ENCODE results near the gene HS2ST1. TPM values are rescaled to one million over a fixed set of nuclear protein-coding genes. Genes with fewer than 3 reads are reported as not detected.

HS2ST1 gene
- total and polyA plus RNA-seq, 2 experiments from 2014 or later, result 6.7 to 17.1 TPM

- H3K4me3 ChIP-seq, result peak overlapping the region; percentile 32
- H3K36me3 Mint-ChIP-seq (ENCODE audit: low read depth), result no peaks in the 10 kb centered on the region
- peak overlapping the region; percentile 53 for H3K4me2 ChIP-seq
- H3K27ac ChIP-seq (ENCODE audit: low read depth), result no peak overlapping the region
- peak overlapping the region; percentile 76; the same call in 1 of the 2 replicates for H3K27ac Mint-ChIP-seq
- H3K27me3 Mint-ChIP-seq (ENCODE audit: insufficient read depth, low read depth, poor library complexity), result peaks cover 5% of the 10 kb centered on the region
- ATAC-seq (no peak), DNase-seq (ENCODE audit: low spot score) (no peak)
- peaks cover 90% of the 10 kb centered on the region for H3K79me2 ChIP-seq (replicated peaks; ENCODE audit: insufficient read depth)
- H3K27me3 ChIP-seq (ENCODE audit: insufficient read depth), result no peaks in the 10 kb centered on the region
- peaks cover 35% of the 10 kb centered on the region for H3K4me1 ChIP-seq (ENCODE audit: insufficient read depth)
- H2AFZ ChIP-seq, result no peak overlapping the region
- H4K20me1 ChIP-seq (replicated peaks; ENCODE audit: insufficient read depth), result no peaks in the 10 kb centered on the region; the same call in 1 of the 2 replicates
- no peaks in the 10 kb centered on the region for H3K36me3 ChIP-seq (ENCODE audit: insufficient read depth)
- no peak for TF ChIP-seq JUNB (IDR thresholded peaks at IDR 0.05; ENCODE audit: unreplicated experiment)
- TF ChIP-seq POLR2AphosphoS5 (IDR thresholded peaks at IDR 0.05; ENCODE audit: low read depth), result no peak
- no peak for TF ChIP-seq ZNF114 (CRISPR knock-in tag; IDR thresholded peaks at IDR 0.05)
- TF ChIP-seq ZNF331 (CRISPR knock-in tag; IDR thresholded peaks at IDR 0.05; ENCODE audit: low read depth), result no peak
- no peak for TF ChIP-seq EZH2 (IDR thresholded peaks at IDR 0.05; ENCODE audit: low read depth, unreplicated experiment)
- no peak for TF ChIP-seq STAT1 (IDR thresholded peaks at IDR 0.05; ENCODE audit: unreplicated experiment)
- no peak for TF ChIP-seq ZNF462 (CRISPR knock-in tag; IDR thresholded peaks at IDR 0.05)
- TF ChIP-seq EZH2phosphoT487 (IDR thresholded peaks at IDR 0.05; ENCODE audit: unreplicated experiment), result no peak
- no peak for TF ChIP-seq ETS1 (IDR thresholded peaks at IDR 0.05)
- TF ChIP-seq NANOG (IDR thresholded peaks at IDR 0.05; ENCODE audit: borderline replicate concordance), result no peak
- TF ChIP-seq, protein P1, sequence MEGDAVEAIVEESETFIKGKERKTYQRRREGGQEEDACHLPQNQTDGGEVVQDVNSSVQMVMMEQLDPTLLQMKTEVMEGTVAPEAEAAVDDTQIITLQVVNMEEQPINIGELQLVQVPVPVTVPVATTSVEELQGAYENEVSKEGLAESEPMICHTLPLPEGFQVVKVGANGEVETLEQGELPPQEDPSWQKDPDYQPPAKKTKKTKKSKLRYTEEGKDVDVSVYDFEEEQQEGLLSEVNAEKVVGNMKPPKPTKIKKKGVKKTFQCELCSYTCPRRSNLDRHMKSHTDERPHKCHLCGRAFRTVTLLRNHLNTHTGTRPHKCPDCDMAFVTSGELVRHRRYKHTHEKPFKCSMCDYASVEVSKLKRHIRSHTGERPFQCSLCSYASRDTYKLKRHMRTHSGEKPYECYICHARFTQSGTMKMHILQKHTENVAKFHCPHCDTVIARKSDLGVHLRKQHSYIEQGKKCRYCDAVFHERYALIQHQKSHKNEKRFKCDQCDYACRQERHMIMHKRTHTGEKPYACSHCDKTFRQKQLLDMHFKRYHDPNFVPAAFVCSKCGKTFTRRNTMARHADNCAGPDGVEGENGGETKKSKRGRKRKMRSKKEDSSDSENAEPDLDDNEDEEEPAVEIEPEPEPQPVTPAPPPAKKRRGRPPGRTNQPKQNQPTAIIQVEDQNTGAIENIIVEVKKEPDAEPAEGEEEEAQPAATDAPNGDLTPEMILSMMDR (conservative IDR thresholded peaks at IDR 0.05; ENCODE audit: low read depth in 2 of 2), result no peak
- no peaks in the 10 kb centered on the region for H3K9me3 Mint-ChIP-seq
- no peaks in the 10 kb centered on the region for H3K9me2 ChIP-seq (ENCODE audit: insufficient read depth)
- peak overlapping the region; percentile 44 for H3K4me3 Mint-ChIP-seq
- H3F3A ChIP-seq (replicated peaks; ENCODE audit: low read depth), result no peaks in the 10 kb centered on the region
- peaks cover 30% of the 10 kb centered on the region for H3K4me1 Mint-ChIP-seq
Measured at GRCh38 chr1:86938855-86939254, 24.4 kb downstream of the HS2ST1 start.
